Muscle layer of colon (tissue), 2 donors: Measurements from ENCODE around the gene KAZN.

Experiments
- H3K27ac ChIP-seq: one replicate; pipeline ENCODE4 v1.7.0; 2013; ENCODE audit warnings: low read depth, mild to moderate bottlenecking, low read length, moderate library complexity
- H3K27me3 ChIP-seq, 2 donors: one replicate each; pipeline ENCODE4 v1.7.0; 2013; ENCODE audit warnings: low read length in 2 of 2, mild to moderate bottlenecking in 2 of 2; ENCODE audit not compliant: insufficient read depth in 2 of 2, control insufficient read depth in 1 of 2
- H3K36me3 ChIP-seq: one replicate; pipeline ENCODE4 v1.7.0; 2013; ENCODE audit warnings: mild to moderate bottlenecking, low read length; ENCODE audit not compliant: insufficient read depth
- H3K4me1 ChIP-seq: one replicate; pipeline ENCODE4 v1.7.0; 2013; ENCODE audit warnings: mild to moderate bottlenecking, low read length; ENCODE audit not compliant: insufficient read depth
- H3K4me3 ChIP-seq, 2 donors: one replicate each; pipeline ENCODE4 v1.7.0; 2013; ENCODE audit warnings: low read length in 2 of 2, low read depth in 1 of 2, mild to moderate bottlenecking in 1 of 2, moderate library complexity in 1 of 2
- H3K9ac ChIP-seq: one replicate; pipeline ENCODE4 v1.7.0; 2013; ENCODE audit warnings: low read length
- H3K9me3 ChIP-seq: one replicate; pipeline ENCODE4 v1.7.0; 2013; ENCODE audit warnings: mild to moderate bottlenecking, low read length
- donor health status: abdominal sarcoma.
- donor health status: Adenocarcinoma of cecum.

The KAZN gene

GRCh38 chr1:14781811-14782210 is 183.3 kb downstream of the KAZN start:
- Histone ChIP-seq H3K9me3 (no peaks in the 10 kb centered on the region), H3K27me3 (no peaks in the 10 kb centered on the region), H3K27ac (no peak overlapping the region), H3K4me3 (no peak overlapping the region), H3K4me1 (no peaks in the 10 kb centered on the region), H3K9ac (no peak overlapping the region), H3K36me3 (no peaks in the 10 kb centered on the region)

- no peak overlapping the region for H3K4me3 ChIP-seq
- no peaks in the 10 kb centered on the region for H3K4me1 ChIP-seq
- H3K36me3 ChIP-seq, result no peaks in the 10 kb centered on the region
- no peaks in the 10 kb centered on the region for H3K9me3 ChIP-seq
- no peaks in the 10 kb centered on the region for H3K27me3 ChIP-seq
- H3K27ac ChIP-seq, result no peak overlapping the region
- H3K9ac ChIP-seq, result no peak overlapping the region
Measured at GRCh38 chr1:14782741-14783591, 184.5 kb downstream of the KAZN start.

GRCh38 chr1:14783592-14783886 is 185.1 kb downstream of the KAZN start:
- H3K9ac ChIP-seq, result no peak overlapping the region
- no peaks in the 10 kb centered on the region for H3K27me3 ChIP-seq
- H3K36me3 ChIP-seq, result no peaks in the 10 kb centered on the region
- no peaks in the 10 kb centered on the region for H3K9me3 ChIP-seq
- H3K4me3 ChIP-seq, result no peak overlapping the region
- H3K4me1 ChIP-seq, result no peaks in the 10 kb centered on the region
- H3K27ac ChIP-seq, result no peak overlapping the region

- Histone ChIP-seq H3K4me1 (no peaks in the 10 kb centered on the region), H3K4me3 (no peak overlapping the region), H3K9ac (no peak overlapping the region), H3K27me3 (no peaks in the 10 kb centered on the region), H3K36me3 (no peaks in the 10 kb centered on the region), H3K9me3 (no peaks in the 10 kb centered on the region), H3K27ac (no peak overlapping the region)
Measured at GRCh38 chr1:14784790-14785773, 186.6 kb downstream of the KAZN start.

- Histone ChIP-seq H3K4me3 (no peak overlapping the region), H3K9me3 (no peaks in the 10 kb centered on the region), H3K36me3 (no peaks in the 10 kb centered on the region), H3K27ac (no peak overlapping the region), H3K27me3 (no peaks in the 10 kb centered on the region), H3K4me1 (no peaks in the 10 kb centered on the region), H3K9ac (no peak overlapping the region)
Measured at GRCh38 chr1:14786109-14786675, 187.7 kb downstream of the KAZN start.

GRCh38 chr1:14786681-14787080 is 188.2 kb downstream of the KAZN start:
- Histone ChIP-seq H3K27ac (no peak overlapping the region), H3K4me1 (no peaks in the 10 kb centered on the region), H3K27me3 (no peaks in the 10 kb centered on the region), H3K9me3 (no peaks in the 10 kb centered on the region), H3K9ac (no peak overlapping the region), H3K36me3 (no peaks in the 10 kb centered on the region), H3K4me3 (no peak overlapping the region)

- Histone ChIP-seq H3K27me3 (no peaks in the 10 kb centered on the region), H3K36me3 (no peaks in the 10 kb centered on the region), H3K9ac (no peak overlapping the region), H3K4me1 (no peaks in the 10 kb centered on the region), H3K4me3 (no peak overlapping the region), H3K9me3 (no peaks in the 10 kb centered on the region), H3K27ac (no peak overlapping the region)
Measured at GRCh38 chr1:14787604-14788003, 189.1 kb downstream of the KAZN start.

GRCh38 chr1:14788080-14788479 is 189.6 kb downstream of the KAZN start:
- no peak overlapping the region for H3K4me3 ChIP-seq

GRCh38 chr1:14790982-14791381 is 192.5 kb downstream of the KAZN start:
- Histone ChIP-seq H3K9me3 (no peaks in the 10 kb centered on the region), H3K27me3 (no peaks in the 10 kb centered on the region), H3K9ac (no peak overlapping the region), H3K27ac (no peak overlapping the region), H3K4me1 (no peaks in the 10 kb centered on the region), H3K4me3 (no peak overlapping the region), H3K36me3 (no peaks in the 10 kb centered on the region)

More at GRCh38 chr1:14788080-14788479, 189.6 kb downstream of the KAZN start:
- Histone ChIP-seq H3K27me3 (no peaks in the 10 kb centered on the region), H3K9ac (no peak overlapping the region), H3K27ac (no peak overlapping the region), H3K9me3 (no peaks in the 10 kb centered on the region), H3K4me1 (no peaks in the 10 kb centered on the region), H3K36me3 (no peaks in the 10 kb centered on the region)

GRCh38 chr1:14791654-14792053 is 193.2 kb downstream of the KAZN start:
- H3K27me3 ChIP-seq, result no peaks in the 10 kb centered on the region
- H3K9ac ChIP-seq, result no peak overlapping the region
- no peak overlapping the region for H3K27ac ChIP-seq
- no peak overlapping the region for H3K4me3 ChIP-seq
- H3K36me3 ChIP-seq, result no peaks in the 10 kb centered on the region
- no peaks in the 10 kb centered on the region for H3K9me3 ChIP-seq
- H3K4me1 ChIP-seq, result no peaks in the 10 kb centered on the region

- no peaks in the 10 kb centered on the region for H3K36me3 ChIP-seq
- H3K27ac ChIP-seq, result no peak overlapping the region
- no peaks in the 10 kb centered on the region for H3K27me3 ChIP-seq
- H3K9ac ChIP-seq, result no peak overlapping the region
- H3K4me3 ChIP-seq, result no peak overlapping the region
- no peaks in the 10 kb centered on the region for H3K4me1 ChIP-seq
- no peaks in the 10 kb centered on the region for H3K9me3 ChIP-seq
Measured at GRCh38 chr1:14794136-14794768, 195.8 kb downstream of the KAZN start.
